Measurements from ENCODE around the gene PSMB3. TPM values are rescaled to one million over a fixed set of nuclear protein-coding genes. Genes with fewer than 3 reads are reported as not detected.

PSMB3 gene
- total RNA-seq, 1 donor from 2014 or later = 337 TPM

- Mint-ChIP-seq H3K27ac (no peak overlapping the region), H3K4me1 (ENCODE audit: low read depth) (no peaks in the 10 kb centered on the region), H3K36me3 (ENCODE audit: low read depth) (peaks cover 59% of the 10 kb centered on the region), H3K4me3 (ENCODE audit: low read depth) (no peak overlapping the region), H3K9me3 (no peaks in the 10 kb centered on the region), H3K27me3 (ENCODE audit: low read depth) (no peaks in the 10 kb centered on the region)
- no peak for DNase-seq (ENCODE audit: low spot score)
- intact Hi-C loops (cut with micrococcal nuclease) = no loop called here
These were observed 57.3 kb downstream of the PSMB3 start for GRCh38 chr17:38809828-38810227.

Other genes with a start within 250 kb of the PSMB3 start
- gene SRCIN1, start 146.8 kb upstream of the PSMB3 start, total RNA-seq = 0.14 and 0.16 TPM in 2 replicates
- gene EPOP, start 77.8 kb upstream of the PSMB3 start, total RNA-seq = 34.9 TPM in 2 replicates
- gene MLLT6, start 47.5 kb upstream of the PSMB3 start, total RNA-seq = 211 and 213 TPM in 2 replicates
- 32.2 and 37.0 TPM in 2 replicates for gene CISD3, start 22.4 kb upstream of the PSMB3 start, total RNA-seq
- gene PCGF2, start 4.4 kb upstream of the PSMB3 start, total RNA-seq = 5.8 and 7.4 TPM in 2 replicates
- 35.3 and 45.3 TPM in 2 replicates for gene PIP4K2B, start 46.8 kb downstream of the PSMB3 start, total RNA-seq
- gene CWC25, start 72.6 kb downstream of the PSMB3 start, total RNA-seq = 23.0 and 26.4 TPM in 2 replicates
- gene RPL23, start 101.0 kb downstream of the PSMB3 start, total RNA-seq = 1,775 and 1,796 TPM in 2 replicates
- gene LASP1, start 117.3 kb downstream of the PSMB3 start, total RNA-seq = 151 and 156 TPM in 2 replicates
- not detected in 2 replicates for gene FBXO47, start 214.7 kb downstream of the PSMB3 start, total RNA-seq